HUDEP-2 (cell line): Measurements from ENCODE around the gene TIGD3.

Source experiments
- DNase-seq, 76 experiments: peaks; one replicate each; lab custom pipeline; 2025; ENCODE audit not compliant: unreplicated experiment in 76 of 76; lab: John Stamatoyannopoulos, UW

TIGD3 gene

GRCh38 chr11:65388731-65389130 is 34.2 kb downstream of the TIGD3 start:
- no peak for DNase-seq

DNA sequence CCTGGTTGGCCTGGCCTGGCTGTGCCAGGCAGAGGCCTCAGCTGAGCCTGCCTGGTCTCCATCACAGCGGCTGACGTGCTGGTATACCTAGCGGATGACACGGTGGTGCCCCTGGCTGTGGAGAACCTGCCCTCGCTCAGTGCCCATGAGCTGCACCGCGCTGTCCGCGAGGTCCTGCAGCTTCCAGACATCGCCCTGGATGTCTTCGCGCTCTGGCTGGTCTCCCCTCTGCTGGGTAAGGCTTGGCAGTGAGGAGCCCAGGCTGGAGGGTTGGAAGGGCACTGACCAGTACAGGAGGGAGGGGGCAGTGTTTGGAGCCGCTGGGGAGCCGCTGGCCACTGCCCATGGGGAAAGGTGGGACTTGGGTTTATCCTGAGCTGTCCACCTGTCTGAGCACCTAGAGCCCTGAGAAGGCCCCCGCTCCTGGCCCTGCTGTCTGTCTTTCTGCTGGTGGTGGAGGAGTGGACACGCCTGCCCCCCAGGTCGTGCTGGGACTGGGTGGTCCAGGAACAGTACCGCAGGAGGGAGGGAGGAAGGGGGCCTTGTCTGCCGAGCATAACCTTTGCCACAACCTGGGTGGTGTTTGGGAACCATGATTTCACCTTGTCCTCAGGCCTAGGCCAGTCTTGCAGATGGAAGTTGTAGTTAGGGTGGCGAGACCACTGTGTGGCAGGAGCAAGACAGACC is 34.9 kb downstream of the TIGD3 start:
- no peak for DNase-seq

- DNase-seq = no peak
These were observed 35.8 kb downstream of the TIGD3 start for GRCh38 chr11:65390099-65390941.

GRCh38 chr11:65390996-65391395 is 36.4 kb downstream of the TIGD3 start:
- no peak for DNase-seq

- DNase-seq = no peak
These were observed 37.8 kb downstream of the TIGD3 start for GRCh38 chr11:65392186-65392829.

DNA sequence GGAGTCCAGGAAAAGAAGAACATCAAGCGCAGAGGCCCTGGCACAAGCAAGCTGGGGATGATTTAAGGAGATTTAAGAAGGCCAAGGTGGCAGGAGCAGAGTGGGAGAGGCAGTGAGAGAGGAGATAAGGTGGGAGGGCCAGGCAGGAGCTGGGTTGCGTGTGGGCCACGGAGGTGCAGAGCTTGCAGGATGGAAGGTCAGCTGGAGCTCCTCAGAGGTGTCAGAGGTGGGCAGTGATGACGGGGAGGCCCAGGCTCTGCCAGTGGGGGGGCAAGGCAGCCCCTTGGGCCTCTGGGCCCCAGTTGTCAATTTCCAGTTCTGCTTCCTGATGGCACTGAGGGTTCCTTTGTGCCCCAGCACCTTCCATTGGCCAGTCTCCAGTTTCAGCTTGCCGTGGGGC is 38.3 kb downstream of the TIGD3 start:
- DNase-seq = no peak

DNA sequence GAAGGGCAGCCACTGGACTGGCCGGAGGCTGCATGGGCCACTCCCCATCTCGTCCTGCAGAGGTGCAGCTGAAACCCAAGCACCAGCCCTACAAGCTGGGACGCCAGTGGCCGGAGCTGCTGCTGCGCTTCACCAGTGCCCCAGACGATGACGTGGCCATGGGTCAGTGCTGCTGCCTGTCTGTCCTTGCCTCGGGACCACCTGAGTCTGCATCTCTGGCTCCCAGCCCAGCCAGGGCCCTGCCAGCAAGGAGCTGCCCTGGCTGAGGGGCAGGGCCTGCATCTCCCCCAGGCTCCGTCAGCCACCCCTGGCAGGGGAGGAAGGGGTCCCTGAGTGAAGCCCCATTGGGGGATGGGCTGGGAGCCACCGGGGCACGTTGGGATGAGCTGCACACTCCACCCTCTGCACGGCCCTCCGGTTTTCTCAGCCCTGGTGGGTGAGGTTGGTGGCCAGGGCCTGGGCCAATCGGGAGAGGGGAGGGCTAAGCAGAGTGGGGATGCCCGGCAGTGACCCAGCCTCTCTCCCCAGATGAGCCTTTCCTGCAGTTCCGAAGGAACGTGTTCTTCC is 39.0 kb downstream of the TIGD3 start:
- no peak for DNase-seq

DNA sequence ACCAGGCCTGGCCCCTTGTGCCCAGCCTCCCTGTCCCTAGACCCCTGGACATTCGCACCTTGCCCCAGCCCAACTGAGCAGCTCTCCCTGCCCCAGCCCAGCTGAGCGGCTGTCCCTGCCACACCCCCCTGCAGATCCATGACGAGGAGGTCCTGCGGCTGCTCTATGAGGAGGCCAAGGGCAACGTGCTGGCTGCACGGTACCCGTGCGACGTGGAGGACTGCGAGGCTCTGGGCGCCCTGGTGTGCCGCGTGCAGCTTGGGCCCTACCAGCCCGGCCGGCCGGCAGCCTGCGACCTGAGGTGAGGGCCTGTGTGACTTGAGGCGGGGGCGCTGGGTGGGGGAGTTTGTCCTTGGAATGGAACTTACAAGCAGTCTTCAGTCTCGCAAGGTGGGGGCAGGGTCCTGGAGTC is 39.6 kb downstream of the TIGD3 start:
- DNase-seq = no peak

- no peak for DNase-seq
These were observed 41.5 kb downstream of the TIGD3 start for GRCh38 chr11:65395961-65396530.

DNA sequence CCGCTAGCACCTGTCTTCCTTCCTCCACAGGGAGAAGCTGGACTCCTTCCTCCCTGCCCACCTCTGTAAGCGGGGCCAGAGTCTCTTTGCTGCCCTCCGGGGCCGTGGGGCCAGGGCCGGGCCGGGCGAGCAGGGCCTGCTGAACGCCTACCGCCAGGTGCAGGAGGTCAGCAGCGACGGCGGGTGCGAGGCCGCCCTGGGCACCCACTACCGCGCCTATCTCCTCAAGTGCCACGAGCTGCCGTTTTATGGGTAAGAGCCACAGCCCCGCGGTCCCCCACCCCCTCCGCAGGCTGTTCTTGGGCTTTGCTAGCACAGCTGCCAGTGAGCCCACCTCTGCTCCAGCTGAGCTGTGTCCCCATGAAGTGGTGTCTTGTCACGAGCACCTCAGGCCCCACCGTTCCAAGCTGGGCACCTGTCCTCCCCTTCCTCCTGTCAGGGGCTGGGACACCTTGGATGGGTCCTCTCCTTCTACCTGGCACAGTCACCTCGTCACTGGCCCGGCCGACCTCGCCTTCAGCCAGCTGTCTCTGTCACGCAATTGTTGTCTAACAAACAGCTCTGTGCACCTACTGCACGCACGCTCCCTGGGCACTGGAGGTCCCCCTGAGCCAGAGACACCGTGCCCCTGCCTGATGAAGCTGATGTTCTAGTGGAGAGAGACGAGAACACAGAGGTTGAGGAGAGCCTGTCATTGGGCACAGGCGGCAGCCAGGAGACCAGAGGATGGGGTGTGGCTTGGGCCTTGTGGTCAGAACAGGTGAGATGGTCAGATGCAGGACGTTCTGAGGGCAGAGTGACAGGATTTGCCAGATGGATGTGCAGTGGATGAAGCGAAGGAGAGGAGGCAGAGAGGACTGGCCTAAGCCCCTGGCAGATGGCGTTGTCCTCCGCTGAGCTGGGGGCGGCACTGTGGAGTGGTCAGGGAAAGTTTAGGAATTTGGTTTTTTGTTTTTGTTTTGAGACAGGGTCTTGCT is 42.5 kb downstream of the TIGD3 start:
- DNase-seq = no peak

GRCh38 chr11:65398362-65398910 is 43.9 kb downstream of the TIGD3 start:
- DNase-seq = no peak

DNA sequence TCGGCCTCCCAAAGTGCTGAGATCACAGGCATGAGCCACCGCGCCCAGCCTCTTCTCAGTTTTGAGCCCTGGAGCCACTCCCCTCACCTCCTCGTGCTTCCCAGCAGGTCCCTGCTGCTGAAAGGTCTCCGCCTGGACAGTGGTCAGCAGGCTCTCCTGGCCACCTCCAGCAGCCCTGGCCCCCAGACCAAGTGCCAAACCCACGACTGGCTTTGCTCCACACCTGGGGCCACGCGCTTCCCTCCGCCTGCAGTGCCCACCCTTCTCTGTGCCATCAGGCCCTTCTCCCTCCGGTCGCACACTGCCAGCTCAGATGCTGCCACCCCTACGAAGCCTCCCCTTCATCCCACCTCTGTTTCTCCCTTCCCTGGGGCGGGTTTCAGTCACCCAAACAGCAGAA is 44.7 kb downstream of the TIGD3 start:
- DNase-seq = no peak

DNA sequence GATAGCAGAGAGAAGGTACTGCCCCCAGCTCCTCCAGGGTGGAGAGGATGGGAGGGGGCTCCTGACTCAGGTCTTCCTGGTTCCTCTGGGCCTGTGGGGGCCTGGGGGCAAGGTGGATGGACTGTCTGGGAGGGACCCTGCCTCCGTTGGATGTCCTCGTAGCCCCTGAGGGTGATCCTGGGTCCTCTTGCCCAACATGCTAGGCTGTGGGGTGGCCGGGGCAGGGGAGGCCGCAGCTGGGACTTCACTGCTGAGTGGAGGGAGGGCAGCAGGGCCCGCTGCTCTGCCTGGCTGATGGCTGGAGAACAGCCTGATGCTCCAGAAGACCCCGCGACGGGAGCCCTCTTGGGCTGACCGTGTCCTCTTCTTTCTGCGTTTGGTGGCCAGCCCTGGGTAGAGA is 45.3 kb downstream of the TIGD3 start:
- no peak for DNase-seq

DNA sequence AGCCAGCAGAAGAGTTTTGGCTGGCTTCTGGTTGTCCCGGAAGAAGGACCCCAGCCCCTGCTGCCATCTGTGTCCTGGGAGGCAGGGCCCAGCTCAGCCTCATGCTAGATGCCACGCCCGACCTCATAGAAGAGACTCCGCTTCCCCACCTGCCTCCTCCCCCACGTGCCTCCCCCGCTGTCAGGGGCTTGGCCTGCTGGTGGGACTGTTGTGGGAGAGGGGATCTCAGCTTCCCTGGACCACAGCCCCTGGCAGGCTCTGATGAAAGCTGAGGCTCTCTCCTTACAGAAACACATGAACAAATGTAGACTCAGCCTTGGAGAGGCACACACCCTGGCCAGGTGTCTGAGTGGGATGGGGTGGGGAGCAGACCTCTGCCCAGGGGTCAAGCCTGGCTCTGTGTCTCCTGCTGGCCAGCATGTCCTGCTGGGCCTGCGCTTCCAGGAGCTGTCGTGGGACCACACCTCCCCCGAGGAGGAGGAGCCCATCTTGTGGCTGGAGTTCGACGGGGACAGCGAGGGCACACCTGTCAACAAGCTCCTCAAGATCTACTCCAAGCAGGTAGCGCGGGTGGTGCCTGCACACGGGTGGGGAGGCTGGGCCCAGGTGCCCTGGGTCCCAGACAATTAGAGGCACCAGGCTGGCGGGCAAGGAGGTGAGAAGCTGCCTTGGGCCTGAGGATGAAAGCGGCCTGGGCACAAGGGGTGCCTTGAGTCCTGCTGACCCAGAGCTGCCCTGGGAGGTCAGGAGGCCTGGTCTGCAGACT is 45.9 kb downstream of the TIGD3 start:
- DNase-seq = no peak

DNA sequence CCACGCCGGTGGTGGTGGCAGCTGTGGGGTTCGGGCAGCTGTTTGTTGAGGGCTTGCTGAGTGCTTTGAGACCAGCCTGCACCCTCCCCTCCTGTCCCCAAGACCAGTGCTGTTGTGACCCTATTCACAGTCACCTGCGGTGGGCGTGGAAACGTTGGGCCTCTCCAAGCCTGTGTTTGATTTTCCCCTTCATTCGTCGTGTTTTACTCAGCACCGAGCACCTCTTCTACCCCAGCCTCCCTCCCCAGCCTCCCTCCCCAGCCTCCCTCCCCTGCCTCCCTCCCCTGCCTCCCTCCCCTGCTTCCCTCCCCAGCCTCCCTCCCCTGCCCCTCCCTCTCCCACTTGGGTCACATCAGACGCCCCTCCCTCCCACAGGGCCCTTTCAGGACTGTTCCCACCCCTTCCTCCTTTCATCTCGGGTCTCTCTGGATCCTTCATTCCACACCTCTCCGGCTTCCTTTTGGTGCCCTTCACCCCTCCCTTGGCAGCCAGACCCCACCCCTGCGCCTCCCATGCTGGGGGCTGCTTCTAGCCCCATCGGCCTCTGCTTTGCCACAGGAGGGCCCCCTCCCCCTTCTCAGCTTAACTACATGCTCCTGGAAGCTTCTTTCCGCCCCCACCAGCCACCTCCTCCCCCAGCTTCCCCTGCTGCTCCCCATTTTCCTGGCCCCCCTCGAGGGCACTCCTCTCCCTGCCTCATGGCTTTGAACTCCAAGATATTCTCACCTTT is 46.7 kb downstream of the TIGD3 start:
- DNase-seq = no peak

DNA sequence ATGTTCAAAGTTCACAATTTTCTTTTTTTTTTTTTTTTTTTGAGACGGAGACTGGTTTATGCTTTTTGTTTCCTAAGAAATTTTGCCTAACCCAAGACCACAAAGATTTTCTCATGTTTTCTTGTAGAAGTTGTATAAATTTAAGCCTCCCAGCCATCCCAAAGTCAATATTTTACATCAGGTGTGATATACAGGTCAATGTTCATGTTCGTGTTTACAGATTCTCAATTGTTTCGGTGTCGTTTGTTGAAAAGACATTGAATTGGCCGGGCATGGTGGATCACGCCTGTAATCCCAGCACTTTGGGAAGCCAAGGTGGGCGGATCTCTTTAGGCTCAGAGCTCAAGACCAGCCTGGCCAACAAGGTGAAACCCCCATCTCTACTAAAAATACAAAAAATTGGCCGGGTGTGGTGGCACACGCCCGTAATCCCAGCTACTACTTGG is 47.3 kb downstream of the TIGD3 start:
- no peak for DNase-seq

DNA sequence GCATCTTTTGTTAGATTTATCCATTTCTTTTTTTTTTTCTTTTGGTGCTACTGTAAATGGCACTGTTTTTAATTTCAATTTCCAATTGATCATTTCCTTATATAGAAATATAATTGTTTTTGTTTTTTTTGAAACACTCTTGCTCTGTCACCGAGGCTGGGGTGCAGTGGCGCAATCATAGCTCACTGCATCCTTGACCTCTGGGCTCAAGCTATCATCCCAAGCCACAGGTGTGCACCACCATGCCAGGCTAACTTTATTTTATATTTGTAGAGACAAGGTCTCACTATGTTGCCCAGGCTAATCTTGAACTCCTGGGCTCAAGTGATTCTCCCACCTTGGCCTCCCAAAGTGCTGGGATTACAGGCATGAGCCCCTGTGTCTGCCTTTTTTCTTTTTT is 48.2 kb downstream of the TIGD3 start:
- DNase-seq = no peak

DNA sequence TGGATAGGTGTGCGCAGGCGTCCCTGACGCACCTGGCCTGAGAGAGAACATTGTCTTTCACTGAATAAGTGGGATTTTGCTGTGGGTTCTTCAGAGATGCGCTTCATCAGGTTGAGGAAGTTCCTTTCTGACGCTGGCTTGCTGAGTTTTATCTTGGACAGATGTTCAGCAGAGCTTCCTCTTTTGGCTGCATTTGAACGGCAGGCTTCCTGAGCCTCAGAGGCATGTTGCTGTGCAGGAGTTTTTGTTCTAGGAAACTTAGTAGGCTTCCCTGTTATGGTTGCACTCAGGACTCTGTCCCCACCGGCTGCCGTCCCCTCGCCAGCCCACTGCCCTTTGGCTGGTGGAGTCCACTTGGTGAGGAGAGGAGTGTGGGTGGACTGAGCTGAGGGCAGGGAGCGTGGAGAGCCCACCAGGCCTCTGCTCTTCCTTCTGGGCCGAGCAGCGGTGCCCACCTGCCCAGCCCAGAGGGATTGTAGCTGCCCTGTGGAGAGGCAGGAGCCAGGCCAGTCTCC is 49.1 kb downstream of the TIGD3 start:
- DNase-seq = peak in 24 of 76 experiments; percentile 1 to 50 (median 23)
